ENCODE results near the gene ARHGEF17. TPM values are rescaled to one million over a fixed set of nuclear protein-coding genes. Genes with fewer than 3 reads are reported as not detected.
A peak's percentile ranks its signal among the peaks of the same experiment; 100 is the strongest.

ARHGEF17 gene
- total and polyA plus RNA-seq, 2 of the 13 experiments (the other 11 are each of a cell fraction or from before 2014, with no cell fraction given), result 10.7 to 28.8 TPM

DNA sequence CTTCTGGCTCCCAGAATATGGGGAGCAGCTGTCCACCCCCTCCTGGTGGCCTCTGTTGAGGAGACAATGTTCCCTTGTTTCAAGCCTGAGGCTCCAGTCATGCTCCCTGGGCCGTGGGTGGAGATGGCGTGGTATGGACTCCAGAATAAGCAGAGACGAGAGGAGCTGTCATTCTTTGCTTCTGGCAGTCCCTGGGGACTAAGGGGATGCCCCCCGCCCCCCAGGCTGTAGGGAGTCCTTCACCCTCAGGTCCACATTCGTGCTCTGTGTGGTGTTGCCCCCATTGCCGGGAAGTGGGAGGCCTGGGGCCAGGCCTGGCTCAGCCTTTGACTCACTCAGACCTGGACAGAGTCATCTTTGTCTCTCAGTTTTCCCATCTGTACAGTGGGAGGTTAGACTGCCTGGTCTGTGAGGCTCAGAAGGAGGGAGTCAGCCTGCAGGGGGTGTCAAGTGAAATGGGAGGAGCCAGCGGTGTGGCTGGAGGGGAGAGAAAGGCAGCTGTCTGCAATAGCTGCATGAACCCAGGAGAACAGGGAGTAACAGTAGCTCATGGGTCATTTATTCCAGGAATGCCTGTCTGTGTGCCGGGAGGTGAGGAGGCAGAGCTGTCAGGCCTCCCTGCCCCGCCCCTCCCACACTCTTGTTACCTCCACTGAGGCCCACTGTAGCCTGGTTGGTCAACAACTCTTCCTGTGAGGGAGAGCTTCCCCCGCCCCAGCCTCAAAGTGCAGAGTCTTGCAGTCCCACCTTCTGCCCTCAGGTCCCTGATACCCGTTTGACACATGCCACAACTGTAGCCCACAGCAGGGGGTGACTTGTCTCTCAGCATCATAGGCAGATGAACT is 6.3 kb downstream of the ARHGEF17 start (continued):
- TF ChIP-seq ZBTB21 (CRISPR knock-in tag; IDR thresholded peaks at IDR 0.05) (no peak; the same call in 1 of the 2 replicates), RARA (CRISPR knock-in tag; IDR thresholded peaks at IDR 0.05) (peak; percentile 73), FOXO1 (CRISPR knock-in tag; IDR thresholded peaks at IDR 0.05) (peak; percentile 79; the same call in 1 of the 2 replicates), NRL (CRISPR knock-in tag; IDR thresholded peaks at IDR 0.05; ENCODE audit: borderline replicate concordance) (peak; percentile 47; the same call in 1 of the 2 replicates), ZMAT3 (CRISPR knock-in tag; conservative IDR thresholded peaks at IDR 0.05) (no peak), KDM1A (CRISPR knock-in tag; IDR thresholded peaks at IDR 0.05) (peak; percentile 97), ZNF543 (CRISPR knock-in tag; IDR thresholded peaks at IDR 0.05) (0 out of 2 replicates have a peak, but pooled peaks have one; percentile 67), HOXD1 (CRISPR knock-in tag; IDR thresholded peaks at IDR 0.05) (peak; percentile 22; the same call in 1 of the 2 replicates), SAP130 (CRISPR knock-in tag; IDR thresholded peaks at IDR 0.05; ENCODE audit: low read depth) (peak; percentile 94), ZNF614 (CRISPR knock-in tag; IDR thresholded peaks at IDR 0.05; ENCODE audit: borderline replicate concordance) (peak; percentile 88; the same call in 1 of the 2 replicates), NCOA2 (CRISPR knock-in tag; IDR thresholded peaks at IDR 0.05) (peak; percentile 78), SIN3A (IDR thresholded peaks at IDR 0.05; ENCODE audit: borderline replicate concordance, low read depth, low read length) (peak; percentile 79; the same call in 1 of the 2 replicates), HOXA9 (CRISPR knock-in tag; IDR thresholded peaks at IDR 0.05; ENCODE audit: borderline replicate concordance) (no peak), ZNF616 (CRISPR knock-in tag; IDR thresholded peaks at IDR 0.05; ENCODE audit: low read depth) (no peak), LCORL (IDR thresholded peaks at IDR 0.05) (no peak), LCORL (CRISPR knock-in tag; IDR thresholded peaks at IDR 0.05) (peak; percentile 95), ADNP (CRISPR knock-in tag; IDR thresholded peaks at IDR 0.05) (peak; percentile 91), ATM (IDR thresholded peaks at IDR 0.05; ENCODE audit: borderline replicate concordance) (no peak), BCL6 (CRISPR knock-in tag; IDR thresholded peaks at IDR 0.05) (peak; percentile 57), ZNF605 (CRISPR knock-in tag; IDR thresholded peaks at IDR 0.05) (peak; percentile 87), SOX5 (CRISPR knock-in tag; IDR thresholded peaks at IDR 0.05; ENCODE audit: borderline replicate concordance) (peak; percentile 67; the same call in 1 of the 2 replicates)
- TF ChIP-seq, protein P1, sequence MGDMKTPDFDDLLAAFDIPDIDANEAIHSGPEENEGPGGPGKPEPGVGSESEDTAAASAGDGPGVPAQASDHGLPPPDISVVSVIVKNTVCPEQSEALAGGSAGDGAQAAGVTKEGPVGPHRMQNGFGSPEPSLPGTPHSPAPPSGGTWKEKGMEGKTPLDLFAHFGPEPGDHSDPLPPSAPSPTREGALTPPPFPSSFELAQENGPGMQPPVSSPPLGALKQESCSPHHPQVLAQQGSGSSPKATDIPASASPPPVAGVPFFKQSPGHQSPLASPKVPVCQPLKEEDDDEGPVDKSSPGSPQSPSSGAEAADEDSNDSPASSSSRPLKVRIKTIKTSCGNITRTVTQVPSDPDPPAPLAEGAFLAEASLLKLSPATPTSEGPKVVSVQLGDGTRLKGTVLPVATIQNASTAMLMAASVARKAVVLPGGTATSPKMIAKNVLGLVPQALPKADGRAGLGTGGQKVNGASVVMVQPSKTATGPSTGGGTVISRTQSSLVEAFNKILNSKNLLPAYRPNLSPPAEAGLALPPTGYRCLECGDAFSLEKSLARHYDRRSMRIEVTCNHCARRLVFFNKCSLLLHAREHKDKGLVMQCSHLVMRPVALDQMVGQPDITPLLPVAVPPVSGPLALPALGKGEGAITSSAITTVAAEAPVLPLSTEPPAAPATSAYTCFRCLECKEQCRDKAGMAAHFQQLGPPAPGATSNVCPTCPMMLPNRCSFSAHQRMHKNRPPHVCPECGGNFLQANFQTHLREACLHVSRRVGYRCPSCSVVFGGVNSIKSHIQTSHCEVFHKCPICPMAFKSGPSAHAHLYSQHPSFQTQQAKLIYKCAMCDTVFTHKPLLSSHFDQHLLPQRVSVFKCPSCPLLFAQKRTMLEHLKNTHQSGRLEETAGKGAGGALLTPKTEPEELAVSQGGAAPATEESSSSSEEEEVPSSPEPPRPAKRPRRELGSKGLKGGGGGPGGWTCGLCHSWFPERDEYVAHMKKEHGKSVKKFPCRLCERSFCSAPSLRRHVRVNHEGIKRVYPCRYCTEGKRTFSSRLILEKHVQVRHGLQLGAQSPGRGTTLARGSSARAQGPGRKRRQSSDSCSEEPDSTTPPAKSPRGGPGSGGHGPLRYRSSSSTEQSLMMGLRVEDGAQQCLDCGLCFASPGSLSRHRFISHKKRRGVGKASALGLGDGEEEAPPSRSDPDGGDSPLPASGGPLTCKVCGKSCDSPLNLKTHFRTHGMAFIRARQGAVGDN (CRISPR knock-in tag; IDR thresholded peaks at IDR 0.05), result peak; percentile 92
- TF ChIP-seq, protein P2, sequence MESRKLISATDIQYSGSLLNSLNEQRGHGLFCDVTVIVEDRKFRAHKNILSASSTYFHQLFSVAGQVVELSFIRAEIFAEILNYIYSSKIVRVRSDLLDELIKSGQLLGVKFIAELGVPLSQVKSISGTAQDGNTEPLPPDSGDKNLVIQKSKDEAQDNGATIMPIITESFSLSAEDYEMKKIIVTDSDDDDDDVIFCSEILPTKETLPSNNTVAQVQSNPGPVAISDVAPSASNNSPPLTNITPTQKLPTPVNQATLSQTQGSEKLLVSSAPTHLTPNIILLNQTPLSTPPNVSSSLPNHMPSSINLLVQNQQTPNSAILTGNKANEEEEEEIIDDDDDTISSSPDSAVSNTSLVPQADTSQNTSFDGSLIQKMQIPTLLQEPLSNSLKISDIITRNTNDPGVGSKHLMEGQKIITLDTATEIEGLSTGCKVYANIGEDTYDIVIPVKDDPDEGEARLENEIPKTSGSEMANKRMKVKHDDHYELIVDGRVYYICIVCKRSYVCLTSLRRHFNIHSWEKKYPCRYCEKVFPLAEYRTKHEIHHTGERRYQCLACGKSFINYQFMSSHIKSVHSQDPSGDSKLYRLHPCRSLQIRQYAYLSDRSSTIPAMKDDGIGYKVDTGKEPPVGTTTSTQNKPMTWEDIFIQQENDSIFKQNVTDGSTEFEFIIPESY (CRISPR knock-in tag; IDR thresholded peaks at IDR 0.05), result 0 out of 2 replicates have a peak, but pooled peaks have one; percentile 7
- TF ChIP-seq, protein P3, sequence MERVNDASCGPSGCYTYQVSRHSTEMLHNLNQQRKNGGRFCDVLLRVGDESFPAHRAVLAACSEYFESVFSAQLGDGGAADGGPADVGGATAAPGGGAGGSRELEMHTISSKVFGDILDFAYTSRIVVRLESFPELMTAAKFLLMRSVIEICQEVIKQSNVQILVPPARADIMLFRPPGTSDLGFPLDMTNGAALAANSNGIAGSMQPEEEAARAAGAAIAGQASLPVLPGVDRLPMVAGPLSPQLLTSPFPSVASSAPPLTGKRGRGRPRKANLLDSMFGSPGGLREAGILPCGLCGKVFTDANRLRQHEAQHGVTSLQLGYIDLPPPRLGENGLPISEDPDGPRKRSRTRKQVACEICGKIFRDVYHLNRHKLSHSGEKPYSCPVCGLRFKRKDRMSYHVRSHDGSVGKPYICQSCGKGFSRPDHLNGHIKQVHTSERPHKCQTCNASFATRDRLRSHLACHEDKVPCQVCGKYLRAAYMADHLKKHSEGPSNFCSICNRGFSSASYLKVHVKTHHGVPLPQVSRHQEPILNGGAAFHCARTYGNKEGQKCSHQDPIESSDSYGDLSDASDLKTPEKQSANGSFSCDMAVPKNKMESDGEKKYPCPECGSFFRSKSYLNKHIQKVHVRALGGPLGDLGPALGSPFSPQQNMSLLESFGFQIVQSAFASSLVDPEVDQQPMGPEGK (CRISPR knock-in tag; IDR thresholded peaks at IDR 0.05), result peak; percentile 80

All from HepG2 (cell line).